Mesothelial cell of epicardium (in vitro differentiated cells): ENCODE measurements around the gene QRICH2. TPM values are rescaled to one million over a fixed set of nuclear protein-coding genes. Genes with fewer than 3 reads are reported as not detected.

Experiments
- DNase-seq, 2 experiments: peaks; one replicate each; pipeline ENCODE4 v3.0.0; 2021; ENCODE audit warnings: low spot score in 2 of 2; ENCODE audit not compliant: unreplicated experiment in 2 of 2
- H3K27ac Mint-ChIP-seq: 2 replicates; pipeline ENCODE4 v1.8.0; 2021; ENCODE audit warnings: mixed read lengths
- H3K27me3 Mint-ChIP-seq: 2 replicates; pipeline ENCODE4 v1.8.0; 2021; ENCODE audit warnings: low read depth, mixed read lengths
- H3K36me3 Mint-ChIP-seq: 2 replicates; pipeline ENCODE4 v1.8.0; 2021; ENCODE audit warnings: mixed read lengths
- H3K4me1 Mint-ChIP-seq: 2 replicates; pipeline ENCODE4 v1.8.0; 2021; ENCODE audit warnings: mixed read lengths
- H3K4me3 Mint-ChIP-seq: 2 replicates; pipeline ENCODE4 v1.8.0; 2021; ENCODE audit warnings: mild to moderate bottlenecking, moderate library complexity, mixed read lengths
- H3K9me3 Mint-ChIP-seq: 2 replicates; pipeline ENCODE4 v1.8.0; 2021; ENCODE audit warnings: mixed read lengths
- CTCF ChIP-seq: fragments of 200-600 bp; sonication (generic); IDR thresholded peaks from one replicate; pipeline ENCODE4 v1.5.0; 2021; ENCODE audit warnings: antibody characterized with exemption; ENCODE audit not compliant: unreplicated experiment
- total RNA-seq: library from RNA; stranded (reverse); gene quantifications from 3 replicates; pipeline ENCODE4 v1.2.1, GENCODE V29; 2021

Gene QRICH2
- total RNA-seq, 1 donor from 2014 or later = 7.2 TPM

- no peak overlapping the region for H3K27ac Mint-ChIP-seq
- DNase-seq = no peak
- H3K4me3 Mint-ChIP-seq = no peak overlapping the region
- no peaks in the 10 kb centered on the region for H3K4me1 Mint-ChIP-seq
- no peaks in the 10 kb centered on the region for H3K9me3 Mint-ChIP-seq
- H3K36me3 Mint-ChIP-seq = peaks cover 32% of the 10 kb centered on the region
- H3K27me3 Mint-ChIP-seq = no peaks in the 10 kb centered on the region
- no peak for TF ChIP-seq CTCF
Measured at GRCh38 chr17:76345377-76345974, 37.4 kb upstream of the QRICH2 start.

- Mint-ChIP-seq H3K4me3 (no peak overlapping the region), H3K4me1 (no peaks in the 10 kb centered on the region), H3K9me3 (no peaks in the 10 kb centered on the region), H3K27ac (no peak overlapping the region), H3K27me3 (no peaks in the 10 kb centered on the region), H3K36me3 (peaks cover 35% of the 10 kb centered on the region)
- TF ChIP-seq CTCF = no peak
- no peak for DNase-seq
Measured at GRCh38 chr17:76343106-76343505, 35.0 kb upstream of the QRICH2 start.

- no peaks in the 10 kb centered on the region for H3K27me3 Mint-ChIP-seq
- DNase-seq = no peak
- H3K4me1 Mint-ChIP-seq = no peaks in the 10 kb centered on the region
- H3K9me3 Mint-ChIP-seq = no peaks in the 10 kb centered on the region
- peaks cover 24% of the 10 kb centered on the region for H3K36me3 Mint-ChIP-seq
- no peak for TF ChIP-seq CTCF
- no peak overlapping the region for H3K27ac Mint-ChIP-seq
- no peak overlapping the region for H3K4me3 Mint-ChIP-seq
Measured at GRCh38 chr17:76341301-76341700, 33.2 kb upstream of the QRICH2 start.

- no peaks in the 10 kb centered on the region for H3K9me3 Mint-ChIP-seq
- H3K27ac Mint-ChIP-seq = no peak overlapping the region
Measured at GRCh38 chr17:76337413-76337777, 29.3 kb upstream of the QRICH2 start.

GRCh38 chr17:76336756-76337412 lies 28.8 kb upstream of the QRICH2 start:
- peaks cover 9% of the 10 kb centered on the region for H3K36me3 Mint-ChIP-seq
- no peaks in the 10 kb centered on the region for H3K9me3 Mint-ChIP-seq
- no peak for DNase-seq
- H3K4me1 Mint-ChIP-seq = no peaks in the 10 kb centered on the region
- no peak for TF ChIP-seq CTCF
- H3K4me3 Mint-ChIP-seq = no peak overlapping the region
- no peaks in the 10 kb centered on the region for H3K27me3 Mint-ChIP-seq
- no peak overlapping the region for H3K27ac Mint-ChIP-seq

More at GRCh38 chr17:76337413-76337777, 29.3 kb upstream of the QRICH2 start:
- TF ChIP-seq CTCF = no peak
- peaks cover 13% of the 10 kb centered on the region for H3K36me3 Mint-ChIP-seq
- no peak for DNase-seq
- H3K4me1 Mint-ChIP-seq = no peaks in the 10 kb centered on the region
- no peak overlapping the region for H3K4me3 Mint-ChIP-seq
- no peaks in the 10 kb centered on the region for H3K27me3 Mint-ChIP-seq
